ENCODE measurements around the gene LEKR1.

The LEKR1 gene

DNA sequence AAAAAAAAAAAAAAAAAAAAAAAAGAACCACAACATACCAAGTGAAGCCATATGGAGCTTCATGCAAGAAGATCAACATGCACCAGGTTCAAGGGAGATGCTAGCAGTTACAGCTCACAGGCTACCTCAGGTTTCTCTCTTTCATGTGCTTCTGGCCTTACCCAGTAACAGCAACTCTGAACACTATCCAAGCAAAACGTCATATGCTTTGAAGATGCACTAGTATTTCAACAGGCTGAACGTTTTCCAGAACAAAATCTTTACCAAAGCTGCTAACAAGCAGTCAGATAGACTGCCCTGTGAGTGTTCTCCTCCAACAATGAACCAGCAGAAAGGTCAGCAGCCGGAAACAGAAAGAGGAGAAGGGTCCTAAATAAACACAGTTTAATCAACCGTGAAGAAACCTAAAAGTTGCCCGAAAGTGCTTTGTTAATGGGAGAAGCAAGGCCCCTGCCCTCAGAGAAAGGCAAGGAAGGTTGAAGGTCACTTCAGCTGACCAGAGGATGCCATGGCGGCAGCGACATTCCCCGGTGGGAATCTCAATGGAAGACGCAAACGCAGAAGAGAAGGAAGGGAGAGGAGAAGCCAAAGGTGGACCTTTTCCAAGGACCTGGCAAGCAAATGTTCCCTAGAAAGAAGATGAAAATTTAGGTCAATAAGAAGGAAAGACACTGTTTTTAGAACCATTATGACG, 253.7 kb downstream of the LEKR1 start:
- no peak for DNase-seq (ENCODE audit: low read depth, low spot score)

DNA sequence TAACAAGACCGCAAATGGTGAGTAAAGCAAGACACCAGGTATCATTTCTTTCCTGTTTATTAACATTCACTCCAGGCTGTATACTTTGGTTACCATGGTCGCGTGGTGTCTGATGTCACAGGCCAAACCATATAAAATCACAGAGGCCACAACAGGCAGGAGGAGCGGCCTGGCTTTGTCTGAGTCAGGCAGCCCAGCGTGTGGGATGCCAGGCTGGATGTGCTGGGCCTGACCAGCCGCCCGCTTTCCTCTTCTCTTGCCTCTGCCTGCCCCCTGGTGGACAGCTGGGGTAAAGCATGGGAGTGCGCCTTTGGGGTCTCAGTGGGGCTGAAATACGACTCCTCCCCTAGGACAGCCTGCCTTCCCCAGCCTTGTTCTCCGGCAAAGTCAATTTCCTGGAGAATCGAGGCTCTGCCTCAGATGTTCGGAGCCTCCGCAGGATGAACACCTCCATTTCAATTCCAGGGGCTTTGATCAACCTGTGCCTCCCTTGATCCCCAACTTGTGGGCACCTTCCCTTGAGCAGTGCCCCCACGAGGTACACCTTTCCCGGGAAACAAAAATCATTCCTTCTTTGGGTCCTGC, 255.6 kb downstream of the LEKR1 start:
- DNase-seq (ENCODE audit: low read depth, low spot score), result peak; percentile 88

DNA sequence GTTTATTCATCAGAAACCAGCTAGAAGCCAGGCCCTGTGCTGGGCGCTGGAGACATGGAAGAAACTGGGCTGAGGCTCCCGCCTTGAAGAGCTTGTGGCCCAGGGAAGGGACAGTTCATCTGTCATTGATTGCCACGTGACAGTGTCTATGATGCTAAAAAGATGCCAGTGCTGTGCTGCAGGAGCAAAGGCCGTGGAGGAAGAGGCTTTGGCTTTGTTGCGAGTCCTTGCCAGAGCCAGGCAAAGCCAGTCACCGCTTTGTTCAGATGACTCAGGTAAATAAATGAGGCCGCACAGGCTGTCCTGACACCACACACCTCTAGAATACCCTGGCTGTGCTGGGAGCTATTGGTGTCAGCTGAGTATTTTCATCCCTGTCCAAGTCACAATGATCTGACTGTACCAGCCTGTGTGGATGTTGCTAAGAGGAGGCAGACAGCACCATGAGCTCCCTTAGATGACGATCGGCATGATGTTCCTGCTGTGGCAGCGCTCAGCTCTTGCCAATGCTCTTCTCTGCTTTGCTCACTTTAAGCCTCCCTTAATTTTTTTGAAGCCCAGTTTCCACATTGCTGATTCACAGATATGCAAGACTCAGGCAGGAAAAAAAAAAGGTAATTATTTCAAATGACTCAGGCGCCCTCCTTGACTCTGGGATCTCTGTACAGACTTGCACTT, 256.3 kb downstream of the LEKR1 start:
- no peak for DNase-seq (ENCODE audit: low read depth, low spot score)

DNA sequence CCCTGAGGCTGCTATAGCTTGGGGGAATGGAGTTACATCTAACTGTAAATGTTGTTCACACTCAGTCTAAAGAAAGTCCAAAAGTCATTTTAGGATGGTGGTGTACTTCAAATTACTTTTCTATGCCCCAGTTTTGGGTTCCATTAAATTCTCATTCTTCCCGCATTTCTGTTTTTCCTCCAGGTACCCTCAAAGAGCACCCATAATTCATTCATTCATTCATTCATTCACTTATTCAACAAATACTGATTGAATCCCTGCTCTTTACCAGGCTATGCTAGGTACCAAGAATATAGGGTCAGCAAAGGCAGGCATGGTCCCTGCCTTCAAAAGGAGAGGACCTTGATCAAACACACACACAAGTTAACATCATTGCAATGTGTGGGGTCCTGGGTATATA, 257.7 kb downstream of the LEKR1 start:
- DNase-seq (ENCODE audit: low read depth, low spot score), result no peak

DNA sequence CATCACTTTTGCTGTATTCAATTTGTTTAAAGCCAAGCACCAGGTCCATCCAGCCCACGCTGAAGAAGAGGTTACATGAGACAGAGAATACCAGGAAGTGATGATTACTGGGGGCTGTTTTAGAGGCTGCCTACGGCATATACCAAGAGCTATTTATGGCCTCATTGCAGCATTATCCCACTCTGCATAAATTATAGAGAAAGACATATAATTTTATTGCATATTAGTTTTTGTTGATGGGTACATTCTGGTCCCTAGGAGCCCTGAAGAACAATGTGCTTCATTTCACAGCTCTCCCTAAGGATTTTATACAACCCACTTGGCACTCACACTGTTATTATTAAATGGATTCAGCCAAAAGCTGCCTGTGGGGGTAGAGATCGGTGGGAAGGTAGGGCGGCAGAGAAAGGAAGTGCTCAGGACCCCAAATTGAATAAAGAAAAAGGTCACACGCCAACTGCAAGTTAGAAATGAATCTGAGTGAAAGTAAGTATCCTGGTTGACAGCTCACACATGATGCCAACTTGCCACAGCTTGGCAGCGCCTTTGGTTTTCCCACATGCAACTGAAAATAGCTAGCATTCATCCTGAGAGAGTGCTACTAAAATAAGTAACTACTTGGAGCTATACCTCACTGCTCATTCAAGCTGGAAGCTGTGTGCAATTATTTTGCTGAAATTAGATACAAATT, 260.1 kb downstream of the LEKR1 start:
- no peak for DNase-seq (ENCODE audit: low read depth, low spot score)

DNA sequence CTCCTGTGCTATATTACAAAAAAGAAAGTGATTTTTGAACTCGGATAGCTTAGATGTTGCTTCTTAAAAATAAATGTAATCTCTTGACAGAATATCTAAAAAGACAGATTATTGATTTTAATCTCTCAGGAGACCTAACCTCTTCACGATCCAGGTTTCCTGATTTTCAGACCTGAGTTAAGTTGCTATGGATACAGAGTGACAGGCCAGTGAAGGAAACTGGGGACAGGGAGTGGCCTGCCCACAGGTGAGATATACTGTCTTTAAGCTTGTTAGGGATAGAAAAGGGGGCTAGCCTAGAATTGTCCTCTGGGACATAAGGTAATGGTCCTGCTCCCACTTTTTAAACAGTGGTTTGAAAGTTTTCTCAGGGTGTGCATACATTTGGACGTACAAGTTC, 260.6 kb downstream of the LEKR1 start:
- no peak for DNase-seq (ENCODE audit: low read depth, low spot score)

DNA sequence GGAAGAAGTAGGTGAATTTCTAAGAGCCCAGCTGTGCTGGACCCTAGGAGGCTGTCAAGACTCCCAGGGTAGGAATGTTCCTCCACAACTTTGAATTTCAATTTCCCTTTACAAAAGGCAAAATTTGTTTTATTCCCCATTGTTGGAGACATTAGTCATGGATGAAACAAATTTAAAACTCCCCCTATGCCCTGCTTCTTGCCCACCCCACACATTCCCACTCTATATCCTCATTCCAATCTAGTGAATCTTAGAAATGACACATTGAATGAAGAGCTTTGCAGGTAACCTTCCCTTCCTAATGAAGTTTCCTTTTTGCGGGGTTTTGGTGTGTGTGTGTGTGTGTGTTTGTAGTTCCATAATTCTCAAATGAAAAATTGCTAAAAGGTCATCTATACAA, 261.2 kb downstream of the LEKR1 start:
- no peak for DNase-seq (ENCODE audit: low read depth, low spot score)

DNA sequence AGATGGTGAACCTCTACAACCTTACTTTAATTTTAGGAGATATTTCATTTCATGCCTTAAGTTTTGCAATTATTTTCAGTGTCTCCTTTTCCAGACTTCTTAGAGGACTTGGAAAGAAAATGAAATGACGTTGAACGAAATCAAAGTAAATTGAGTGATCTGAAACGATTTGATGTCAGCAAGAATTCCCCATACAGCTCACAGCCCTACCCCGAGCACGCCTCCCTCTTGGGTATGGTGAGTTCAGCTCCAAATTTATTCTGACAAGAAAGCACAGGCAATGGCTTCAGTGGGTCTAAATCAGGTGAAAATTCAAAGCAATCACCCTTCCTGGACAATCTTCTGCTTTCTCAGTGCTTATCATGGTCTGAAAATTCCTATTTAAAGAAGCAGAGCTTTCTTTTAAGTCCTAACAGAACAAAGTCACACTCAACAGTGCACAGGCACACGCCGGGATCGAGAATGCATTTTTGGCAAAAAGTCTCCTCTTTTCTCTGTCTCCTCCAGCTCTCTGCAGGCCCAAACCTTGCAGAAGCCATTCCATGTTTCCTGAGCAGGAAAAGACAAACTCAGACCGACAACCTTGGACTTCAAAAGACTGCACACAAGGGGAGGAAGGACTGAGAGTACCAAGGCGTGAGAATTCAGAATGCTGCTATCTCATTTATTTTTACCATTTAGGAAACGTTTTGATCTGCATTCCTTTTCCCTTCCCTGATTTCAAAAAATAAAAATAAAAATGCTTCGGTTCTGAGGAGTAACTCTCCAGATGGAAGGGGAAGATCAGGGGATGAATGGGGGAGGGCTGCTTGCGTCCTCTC, 261.8 kb downstream of the LEKR1 start:
- no peak for DNase-seq (ENCODE audit: low read depth, low spot score)

DNA sequence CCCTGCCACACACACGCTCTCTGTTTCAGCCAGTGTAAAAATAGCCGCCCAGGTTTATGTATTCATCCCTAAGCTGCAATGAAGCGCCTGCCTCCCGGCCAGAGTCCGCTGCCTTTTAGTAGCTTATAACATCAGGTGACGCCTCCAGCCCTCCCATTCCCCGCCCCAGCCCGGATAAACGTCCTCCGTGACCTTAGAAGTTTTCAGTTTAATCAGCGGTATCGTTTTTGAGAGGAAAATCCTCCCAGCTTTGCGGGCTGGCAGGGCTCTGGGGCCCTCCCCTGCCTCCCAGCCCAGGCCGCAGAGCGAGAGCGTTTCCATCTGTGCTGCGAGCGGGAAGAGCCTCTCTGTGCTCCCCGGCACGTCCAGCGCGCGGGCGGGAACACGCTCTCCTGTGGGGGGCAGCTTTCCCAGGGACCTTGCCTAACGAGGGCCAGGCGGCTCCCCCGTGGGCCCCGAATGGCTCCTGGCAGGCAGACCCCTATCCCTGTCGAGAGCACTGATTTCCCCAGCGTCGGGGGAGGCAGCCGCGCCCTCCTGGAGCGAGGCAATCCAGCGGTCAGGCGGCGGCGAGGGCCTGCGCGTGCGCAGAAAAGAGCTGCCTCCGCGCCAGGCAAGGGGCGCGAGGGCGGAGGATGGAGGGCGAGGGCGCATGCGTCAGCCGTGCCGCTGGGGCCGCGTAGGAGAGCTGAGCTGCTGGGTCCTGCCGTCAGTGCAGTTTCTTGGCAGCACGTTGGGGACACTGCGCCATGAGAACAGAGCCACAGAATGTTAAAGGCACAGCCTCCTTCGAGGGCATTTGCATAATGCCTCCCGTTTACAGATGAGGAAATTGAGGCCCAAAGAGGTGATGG, 262.7 kb downstream of the LEKR1 start:
- peak; percentile 87 for DNase-seq (ENCODE audit: low read depth, low spot score)

DNA sequence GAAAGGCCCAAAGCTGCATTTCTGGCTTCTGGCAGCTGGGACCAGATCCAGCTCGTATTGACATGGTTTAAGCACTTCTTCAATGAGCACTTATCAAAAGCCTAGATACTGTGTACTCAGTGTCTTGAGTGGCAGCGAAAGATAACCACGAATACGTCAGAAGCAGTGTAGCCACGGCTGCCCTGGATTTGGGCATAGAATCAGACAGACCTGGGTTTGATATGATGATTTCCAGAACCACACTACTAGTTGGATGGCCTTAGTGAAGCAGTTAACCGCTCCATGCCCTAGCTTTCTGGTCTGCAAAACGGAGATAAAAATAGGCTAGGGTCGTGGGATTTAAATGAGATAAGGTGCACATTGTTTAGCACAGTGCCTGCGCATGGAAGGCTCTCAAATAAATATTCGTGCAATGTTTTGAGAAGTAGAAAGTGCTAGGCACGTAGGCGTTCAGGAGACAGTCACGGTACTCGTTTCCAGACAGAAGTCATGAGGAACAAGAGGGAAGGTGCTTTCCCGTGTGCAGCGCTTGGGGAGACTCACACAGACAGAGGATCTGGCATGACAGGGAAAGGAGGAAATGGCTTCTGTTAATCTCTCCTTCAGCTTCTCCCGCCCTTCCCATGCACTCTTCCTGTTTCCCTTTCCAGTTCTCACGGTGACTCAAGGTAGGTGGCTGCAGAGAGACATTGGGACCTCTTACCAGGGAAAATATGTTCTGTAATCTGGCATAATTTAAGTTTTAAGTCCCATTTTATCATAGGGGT, 263.5 kb downstream of the LEKR1 start:
- DNase-seq (ENCODE audit: low read depth, low spot score), result no peak

DNA sequence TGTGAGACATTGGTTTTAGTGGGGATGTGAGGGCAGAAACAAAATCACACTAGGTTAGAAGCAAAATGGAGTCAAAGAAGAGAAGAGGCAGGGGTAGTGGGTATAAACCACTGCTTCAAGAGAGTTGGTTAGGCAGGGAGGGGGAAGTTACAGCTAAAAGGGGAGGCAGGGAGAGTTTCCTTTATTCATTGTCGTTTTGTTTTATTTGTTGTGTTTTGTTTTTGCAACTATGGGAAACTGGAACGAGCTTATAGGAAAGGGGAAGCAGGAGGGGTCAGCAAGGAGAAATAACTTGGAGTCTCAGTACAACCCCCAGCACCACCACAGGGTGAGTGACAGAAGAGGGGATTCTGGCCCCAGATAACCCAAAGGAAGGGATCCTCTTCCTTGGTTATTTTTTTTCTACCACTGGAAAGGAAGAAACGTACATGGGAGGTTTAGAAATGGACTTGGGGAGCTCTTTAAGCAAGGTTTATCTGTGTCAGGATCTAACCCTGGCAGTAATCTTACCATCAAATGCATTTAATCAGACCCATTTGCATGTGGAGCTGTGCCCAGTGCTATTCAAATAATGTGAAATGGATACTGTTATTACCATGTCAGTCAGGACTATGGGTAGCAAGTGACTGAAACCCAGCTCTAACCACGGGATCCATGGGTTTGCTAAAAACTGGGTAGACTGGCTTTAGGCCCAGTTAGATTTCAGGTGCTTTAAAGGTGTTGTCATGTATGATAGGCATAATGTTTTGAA, 265.1 kb downstream of the LEKR1 start:
- DNase-seq (ENCODE audit: low read depth, low spot score), result no peak

DNA sequence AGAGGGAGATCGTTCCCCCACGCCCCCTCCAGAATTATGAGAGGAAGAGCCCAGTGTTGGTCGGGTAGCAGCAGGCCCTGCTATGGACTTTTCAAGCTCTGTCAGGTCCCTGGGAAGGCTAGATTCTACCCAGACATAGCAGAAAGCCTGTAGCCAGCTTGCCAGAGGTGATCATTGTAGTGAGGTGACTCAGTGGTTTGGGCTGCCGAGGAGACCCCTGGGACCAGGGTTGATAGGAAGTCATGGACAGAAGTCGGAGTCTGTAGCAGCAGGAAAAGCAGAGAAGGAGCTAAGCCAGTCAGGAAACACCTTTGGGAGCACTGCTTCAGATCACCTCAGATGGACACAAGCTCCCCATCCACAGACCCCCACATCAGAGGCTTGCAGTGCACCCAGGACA, 266.1 kb downstream of the LEKR1 start:
- no peak for DNase-seq (ENCODE audit: low read depth, low spot score)

DNA sequence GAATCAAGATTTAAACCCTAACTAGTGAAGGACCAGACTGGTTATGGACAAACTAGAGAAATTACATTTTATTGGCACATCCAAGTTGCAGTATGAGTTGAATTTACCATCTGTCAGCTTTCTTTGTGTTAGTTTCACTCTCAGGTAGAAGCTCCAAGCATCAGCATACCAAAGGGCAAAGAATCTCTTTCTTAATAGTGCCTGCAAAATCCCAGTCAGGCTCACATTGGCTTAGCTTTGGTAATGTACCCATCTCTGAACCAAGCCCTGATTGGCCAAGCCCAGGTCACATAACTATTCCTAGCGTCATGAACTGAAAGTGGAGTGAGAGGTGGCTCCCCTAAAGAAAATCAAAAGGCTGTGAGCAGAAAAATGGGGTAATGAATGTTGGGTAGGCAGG, 266.9 kb downstream of the LEKR1 start:
- DNase-seq (ENCODE audit: low read depth, low spot score), result no peak

DNA sequence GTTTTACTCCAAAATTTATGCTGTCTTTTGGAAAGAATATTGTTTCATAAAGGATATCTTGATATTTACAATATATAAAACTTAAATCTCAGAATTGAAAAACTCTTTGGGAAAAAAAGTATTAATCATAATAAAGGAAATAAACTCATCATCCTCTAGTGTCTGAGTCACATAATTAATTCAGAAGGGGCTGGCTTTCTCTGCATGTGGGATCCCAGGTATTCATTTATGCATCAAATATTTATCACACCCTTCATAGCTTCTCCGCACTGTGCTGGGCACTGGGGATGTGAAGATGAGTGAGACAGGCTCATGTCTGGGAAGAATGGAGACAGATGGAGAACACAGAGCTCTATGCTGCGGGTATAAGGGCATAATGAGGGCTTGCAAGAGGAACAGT, 268.1 kb downstream of the LEKR1 start:
- no peak for DNase-seq (ENCODE audit: low read depth, low spot score)

DNA sequence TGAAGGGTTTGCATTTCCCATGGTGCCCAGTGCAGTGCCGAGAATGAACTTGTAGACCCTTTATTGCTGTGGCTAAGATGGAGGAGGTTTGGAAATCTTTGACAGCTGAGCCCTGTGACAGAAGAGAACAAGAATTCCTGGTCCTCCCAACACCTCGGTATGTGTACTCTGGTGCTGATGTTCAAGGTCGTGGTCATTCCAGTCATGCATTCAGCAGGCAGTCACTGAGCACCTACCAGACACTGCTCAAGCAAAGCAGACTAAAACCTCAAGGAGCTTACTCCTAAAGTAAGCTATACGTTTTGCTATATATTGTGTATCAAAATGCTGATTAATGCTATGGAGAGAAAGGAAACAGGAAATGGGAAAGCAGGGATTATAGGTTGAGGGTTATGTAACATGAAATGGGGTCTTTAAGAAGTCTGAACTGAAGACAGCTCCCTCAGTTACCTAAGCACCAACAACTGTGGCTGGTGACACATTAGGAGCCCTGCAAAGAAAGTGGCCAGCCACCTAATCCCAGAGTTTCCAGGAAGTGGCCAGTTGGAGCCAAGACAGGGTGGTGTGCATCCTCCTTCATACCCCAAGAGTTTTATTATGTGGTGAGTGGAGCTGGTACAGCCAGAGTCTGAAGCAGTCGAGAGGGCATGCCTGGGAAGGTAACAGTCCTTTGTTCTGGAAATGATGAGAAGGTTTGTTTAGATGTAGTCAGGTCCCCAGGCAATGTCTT, 268.8 kb downstream of the LEKR1 start:
- no peak for DNase-seq (ENCODE audit: low read depth, low spot score)
